ENCODE data around the gene ARL5A.

The ARL5A gene

DNA sequence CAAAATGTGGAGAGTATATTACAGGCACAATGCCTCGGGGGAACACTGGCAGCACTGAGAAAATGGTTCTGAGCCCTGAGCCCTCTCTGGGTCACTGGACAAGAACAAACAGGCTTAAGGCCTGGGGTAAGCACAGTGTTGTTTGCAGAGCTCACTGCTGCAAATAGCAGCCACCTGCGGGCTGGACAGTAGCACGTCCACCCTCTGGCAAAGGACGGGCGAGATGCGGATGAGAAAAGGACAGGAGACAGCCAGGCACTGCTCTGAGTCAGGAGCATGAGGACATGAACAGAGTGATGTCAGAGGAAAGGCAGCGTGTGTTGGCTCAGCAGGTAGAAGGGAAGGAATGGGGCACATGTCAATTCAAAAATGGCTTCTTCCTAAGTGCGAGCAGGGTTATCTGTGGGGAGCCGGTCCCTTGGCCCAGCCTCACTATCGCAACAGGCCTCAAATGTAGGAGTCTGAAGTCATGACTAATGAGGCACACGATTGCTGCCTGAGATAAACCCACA lies 68.0 kb downstream of the ARL5A start:
- Histone ChIP-seq H3K9me3 (ENCODE audit: insufficient read depth, low read depth, low read length) (no peaks in the 10 kb centered on the region), H3K36me3 (ENCODE audit: insufficient read depth, low read depth, low read length) (no peaks in the 10 kb centered on the region), H3K27ac (ENCODE audit: low read length) (no peak overlapping the region), H3K27me3 (ENCODE audit: insufficient read depth, low read length) (no peaks in the 10 kb centered on the region), H3K9ac (ENCODE audit: low read depth, low read length) (no peak overlapping the region), H3K4me1 (ENCODE audit: insufficient read depth, low read length) (no peaks in the 10 kb centered on the region), H3K4me3 (ENCODE audit: low read length) (no peak overlapping the region)

DNA sequence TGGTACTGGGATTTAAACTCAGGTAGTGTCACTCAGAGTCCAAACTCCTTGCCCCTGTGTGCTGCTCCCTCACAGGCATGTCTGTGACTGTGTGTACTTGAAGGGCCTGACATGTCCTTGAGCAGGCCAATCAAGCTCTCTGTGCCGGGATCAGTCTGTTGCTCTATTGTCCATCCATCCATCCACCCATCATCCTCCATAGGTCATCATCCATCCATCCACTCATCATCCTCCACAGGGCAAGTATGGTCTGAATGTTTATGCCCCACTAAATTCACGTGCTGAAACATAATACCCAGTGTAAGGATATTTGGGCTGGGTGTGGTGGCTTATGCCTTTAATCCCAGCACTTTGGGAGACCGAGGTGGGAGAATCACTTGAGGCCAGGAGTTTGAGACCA lies 69.5 kb downstream of the ARL5A start:
- no peak overlapping the region for H3K4me3 ChIP-seq (ENCODE audit: low read length)
- H3K9ac ChIP-seq (ENCODE audit: low read depth, low read length), result no peak overlapping the region
- no peaks in the 10 kb centered on the region for H3K4me1 ChIP-seq (ENCODE audit: insufficient read depth, low read length)
- no peaks in the 10 kb centered on the region for H3K9me3 ChIP-seq (ENCODE audit: insufficient read depth, low read depth, low read length)
- no peaks in the 10 kb centered on the region for H3K27me3 ChIP-seq (ENCODE audit: insufficient read depth, low read length)
- no peaks in the 10 kb centered on the region for H3K36me3 ChIP-seq (ENCODE audit: insufficient read depth, low read depth, low read length)
- H3K27ac ChIP-seq (ENCODE audit: low read length), result no peak overlapping the region

DNA sequence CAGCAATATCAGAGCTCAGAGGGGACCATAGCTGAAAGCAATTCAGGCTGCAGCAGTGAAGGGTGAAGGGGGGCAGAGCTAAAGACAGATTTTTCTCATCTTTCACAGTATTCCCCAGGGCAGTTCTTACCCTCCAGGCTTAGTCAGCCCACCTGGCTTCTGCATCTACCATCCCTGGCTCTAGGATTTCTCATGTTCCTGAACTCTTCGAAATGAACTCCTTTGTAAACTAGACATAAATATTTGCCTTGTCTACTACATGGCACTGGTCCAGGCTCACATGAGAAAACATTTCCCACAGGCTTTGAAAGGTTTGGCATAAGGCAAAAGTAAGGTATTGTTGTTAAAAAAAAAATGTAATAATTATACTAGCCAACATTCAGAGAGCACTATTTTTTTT lies 70.4 kb downstream of the ARL5A start:
- Histone ChIP-seq H3K9me3 (ENCODE audit: insufficient read depth, low read depth, low read length) (no peaks in the 10 kb centered on the region), H3K27me3 (ENCODE audit: insufficient read depth, low read length) (no peaks in the 10 kb centered on the region), H3K27ac (ENCODE audit: low read length) (no peak overlapping the region), H3K9ac (ENCODE audit: low read depth, low read length) (no peak overlapping the region), H3K4me3 (ENCODE audit: low read length) (no peak overlapping the region), H3K36me3 (ENCODE audit: insufficient read depth, low read depth, low read length) (no peaks in the 10 kb centered on the region), H3K4me1 (ENCODE audit: insufficient read depth, low read length) (no peaks in the 10 kb centered on the region)

DNA sequence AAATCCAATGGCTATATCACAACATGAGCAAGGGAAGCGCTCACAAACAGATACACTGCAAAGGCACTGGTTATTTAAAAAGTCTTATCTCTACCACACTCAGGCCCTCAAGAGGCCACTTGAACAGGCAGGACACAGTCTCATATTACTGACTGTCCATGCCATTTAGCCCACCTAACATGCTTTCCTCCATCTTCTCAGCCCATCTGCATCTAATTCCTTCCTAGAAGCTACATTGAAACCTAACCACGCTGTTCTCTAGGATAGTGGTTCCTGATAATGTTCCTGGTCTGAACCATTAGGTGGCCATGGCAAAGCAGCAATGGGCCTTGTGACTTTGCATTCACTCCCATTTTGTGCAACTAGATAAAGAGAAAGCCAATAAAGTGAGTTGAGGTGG lies 71.4 kb downstream of the ARL5A start:
- no peaks in the 10 kb centered on the region for H3K36me3 ChIP-seq (ENCODE audit: insufficient read depth, low read depth, low read length)
- H3K4me3 ChIP-seq (ENCODE audit: low read length), result no peak overlapping the region
- no peaks in the 10 kb centered on the region for H3K9me3 ChIP-seq (ENCODE audit: insufficient read depth, low read depth, low read length)
- H3K4me1 ChIP-seq (ENCODE audit: insufficient read depth, low read length), result no peaks in the 10 kb centered on the region
- H3K27me3 ChIP-seq (ENCODE audit: insufficient read depth, low read length), result no peaks in the 10 kb centered on the region
- no peak overlapping the region for H3K27ac ChIP-seq (ENCODE audit: low read length)
- H3K9ac ChIP-seq (ENCODE audit: low read depth, low read length), result no peak overlapping the region

DNA sequence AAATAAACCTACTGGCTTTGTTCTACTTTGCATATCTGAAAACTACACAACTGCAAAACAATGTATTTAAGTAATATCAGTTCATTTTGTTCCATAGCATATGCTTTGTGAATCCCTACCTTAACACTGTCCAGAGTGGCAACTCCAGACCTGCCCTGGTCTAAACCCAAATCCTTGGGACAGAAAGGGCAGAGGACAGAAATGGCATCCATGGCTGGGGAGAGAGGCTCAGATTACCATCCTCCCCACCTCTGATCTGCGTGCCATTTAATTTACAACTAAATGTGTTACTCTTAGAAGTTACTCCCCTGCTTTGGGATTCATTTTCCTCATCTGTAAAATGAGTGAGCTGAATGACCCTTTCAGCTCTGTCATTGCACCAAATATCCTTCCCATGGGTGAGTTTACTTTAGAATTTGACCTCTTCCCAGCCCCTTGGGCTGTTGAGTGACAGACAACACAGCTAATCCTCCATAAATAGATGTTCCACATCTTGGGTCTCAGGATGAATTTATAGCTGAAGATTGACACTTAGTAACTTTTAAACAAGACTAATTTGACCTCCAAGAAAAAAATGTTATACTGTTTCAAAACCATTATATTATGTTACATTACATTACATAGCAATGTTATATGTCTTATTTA lies 73.8 kb downstream of the ARL5A start:
- Histone ChIP-seq H3K27ac (ENCODE audit: low read length) (no peak overlapping the region), H3K4me1 (ENCODE audit: insufficient read depth, low read length) (no peaks in the 10 kb centered on the region), H3K9ac (ENCODE audit: low read depth, low read length) (no peak overlapping the region), H3K36me3 (ENCODE audit: insufficient read depth, low read depth, low read length) (no peaks in the 10 kb centered on the region), H3K9me3 (ENCODE audit: insufficient read depth, low read depth, low read length) (no peaks in the 10 kb centered on the region), H3K27me3 (ENCODE audit: insufficient read depth, low read length) (no peaks in the 10 kb centered on the region), H3K4me3 (ENCODE audit: low read length) (no peak overlapping the region)

DNA sequence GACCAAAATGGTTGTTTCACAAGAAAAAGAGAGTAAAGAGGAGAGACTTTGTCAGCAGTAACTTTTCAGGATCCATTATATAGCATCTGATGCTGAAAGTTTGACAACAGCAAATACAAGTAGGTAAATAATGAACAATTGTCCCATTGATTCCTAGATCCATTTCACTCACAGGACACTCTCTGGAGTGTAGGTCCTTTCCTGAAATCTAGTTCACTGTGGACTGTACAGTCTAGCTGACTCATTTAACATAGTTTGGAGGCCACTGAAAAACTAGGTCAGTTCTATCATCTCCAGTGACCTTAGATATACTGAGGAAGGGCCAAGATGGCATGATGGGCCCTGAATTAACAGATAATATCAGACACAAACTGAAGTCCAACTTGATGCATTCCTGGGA lies 74.7 kb downstream of the ARL5A start:
- no peaks in the 10 kb centered on the region for H3K36me3 ChIP-seq (ENCODE audit: insufficient read depth, low read depth, low read length)
- H3K27me3 ChIP-seq (ENCODE audit: insufficient read depth, low read length), result no peaks in the 10 kb centered on the region
- H3K4me1 ChIP-seq (ENCODE audit: insufficient read depth, low read length), result no peaks in the 10 kb centered on the region
- H3K9ac ChIP-seq (ENCODE audit: low read depth, low read length), result no peak overlapping the region
- H3K9me3 ChIP-seq (ENCODE audit: insufficient read depth, low read depth, low read length), result no peaks in the 10 kb centered on the region
- no peak overlapping the region for H3K27ac ChIP-seq (ENCODE audit: low read length)
- H3K4me3 ChIP-seq (ENCODE audit: low read length), result no peak overlapping the region
